ENCODE data around the gene ZNF215. TPM values are rescaled to one million over a fixed set of nuclear protein-coding genes. Genes with fewer than 3 reads are reported as not detected.
"Not testable (repeated sequence)": the region's sequence is repeated elsewhere in the genome, so short reads cannot be mapped to it uniquely, and the experiment has no call there.

Gene ZNF215
- total and polyA plus RNA-seq, 2 of the 13 experiments (the other 11 are each of a cell fraction or from before 2014, with no cell fraction given), result not detected

GRCh38 chr11:6943131-6943530 is 16.9 kb downstream of the ZNF215 start:
- Histone ChIP-seq H3K4me2 (ENCODE audit: low read depth, low read length) (no peak overlapping the region), H3K27me3 (ENCODE audit: control insufficient read depth in 1 of 2, insufficient read depth in 2 of 2, low read length in 2 of 2) (no peaks in the 10 kb centered on the region), H3K79me2 (ENCODE audit: insufficient read depth, low read length) (no peaks in the 10 kb centered on the region), H3K9ac (ENCODE audit: insufficient read depth, low read depth, low read length) (no peak overlapping the region), H2AFZ (ENCODE audit: low read length) (no peak overlapping the region), H3K36me3 (replicated peaks in 1 of 2; ENCODE audit: control insufficient read depth in 1 of 2, insufficient read depth in 2 of 2, low read length in 2 of 2) (no peaks in the 10 kb centered on the region), H3K27ac (ENCODE audit: extremely low read length, insufficient read depth, low read length) (no peak overlapping the region), H3K4me3 (replicated peaks in 1 of 3; ENCODE audit: insufficient read depth in 1 of 3, low read depth in 2 of 3, low read length in 3 of 3) (no peak overlapping the region), H3K4me1 (ENCODE audit: insufficient read depth, low read length) (no peaks in the 10 kb centered on the region), H4K20me1 (ENCODE audit: insufficient read depth, low read length) (no peaks in the 10 kb centered on the region), H3K9me3 (ENCODE audit: low read length) (no peaks in the 10 kb centered on the region)
- CTCF ChIA-PET (ENCODE audit: low intra/inter-chr PET ratio, low total read pairs), result no interaction called here
- no TSS peak for BruUV-seq (replicated peaks)
- intact Hi-C loops (cut with micrococcal nuclease; ENCODE audit: unreplicated experiment), result no loop called here
- POLR2A ChIA-PET, result no interaction called here
- ATAC-seq (no peak), FAIRE-seq (no peak), DNase-seq (ENCODE audit: low spot score) (no peak)
- 0% methylated on average over 3 of the region's 3 CpGs for WGBS (ENCODE audit: low lambda C conversion rate)
- in situ Hi-C loops (cut with HindIII; ENCODE audit: extremely low pct_ligation_motif_present, low pct_unique_long_range_greater_than_20kb), result no loop called here
- TF ChIP-seq ETV5 (CRISPR knock-in tag; IDR thresholded peaks at IDR 0.05; ENCODE audit: borderline replicate concordance), result no peak

GRCh38 chr11:6954248-6954647 is 28.0 kb downstream of the ZNF215 start:
- in situ Hi-C loops (cut with HindIII; ENCODE audit: extremely low pct_ligation_motif_present, low pct_unique_long_range_greater_than_20kb); BruUV-seq (replicated peaks); H2AFZ ChIP-seq (ENCODE audit: low read length); FAIRE-seq; POLR2A ChIA-PET; H3K4me2 ChIP-seq (ENCODE audit: low read depth, low read length); H3K27me3 ChIP-seq (ENCODE audit: control insufficient read depth in 1 of 2, insufficient read depth in 2 of 2, low read length in 2 of 2); intact Hi-C loops (cut with micrococcal nuclease; ENCODE audit: unreplicated experiment); H4K20me1 ChIP-seq (ENCODE audit: insufficient read depth, low read length); H3K27ac ChIP-seq (ENCODE audit: extremely low read length, insufficient read depth, low read length); H3K4me3 ChIP-seq (replicated peaks in 1 of 3; ENCODE audit: insufficient read depth in 1 of 3, low read depth in 2 of 3, low read length in 3 of 3); ATAC-seq; H3K79me2 ChIP-seq (ENCODE audit: insufficient read depth, low read length); H3K4me1 ChIP-seq (ENCODE audit: insufficient read depth, low read length); H3K9ac ChIP-seq (ENCODE audit: insufficient read depth, low read depth, low read length); H3K36me3 ChIP-seq (replicated peaks in 1 of 2; ENCODE audit: control insufficient read depth in 1 of 2, insufficient read depth in 2 of 2, low read length in 2 of 2); CTCF ChIA-PET (ENCODE audit: low intra/inter-chr PET ratio, low total read pairs); DNase-seq (ENCODE audit: low spot score); H3K9me3 ChIP-seq (ENCODE audit: low read length): not testable (repeated sequence)
- WGBS (ENCODE audit: low lambda C conversion rate), result 0% methylated on average over 4 of the region's 10 CpGs

- ChIA-PET CTCF (ENCODE audit: low intra/inter-chr PET ratio, low total read pairs) (no interaction called here), POLR2A (no interaction called here)
- in situ Hi-C loops (cut with HindIII; ENCODE audit: extremely low pct_ligation_motif_present, low pct_unique_long_range_greater_than_20kb), result no loop called here
- TF ChIP-seq ZNF670 (CRISPR knock-in tag; IDR thresholded peaks at IDR 0.05; ENCODE audit: borderline replicate concordance) (no peak), ZFP91 (CRISPR knock-in tag; IDR thresholded peaks at IDR 0.05; ENCODE audit: borderline replicate concordance) (no peak), RAD51 (IDR thresholded peaks at IDR 0.05; ENCODE audit: borderline replicate concordance) (no peak), FUBP1 (CRISPR knock-in tag; IDR thresholded peaks at IDR 0.05; ENCODE audit: borderline replicate concordance) (no peak), ATAD3A (CRISPR knock-in tag; IDR thresholded peaks at IDR 0.05) (no peak), HOXA5 (CRISPR knock-in tag; IDR thresholded peaks at IDR 0.05) (no peak), ZNF230 (CRISPR knock-in tag; IDR thresholded peaks at IDR 0.05) (no peak), SETDB1 (CRISPR knock-in tag; IDR thresholded peaks at IDR 0.05; ENCODE audit: borderline replicate concordance) (no peak)
Observed at GRCh38 chr11:6962141-6962540, 35.9 kb downstream of the ZNF215 start.

More at GRCh38 chr11:6962141-6962540, 35.9 kb downstream of the ZNF215 start:
- Histone ChIP-seq H3K9me3 (ENCODE audit: low read length) (no peaks in the 10 kb centered on the region), H3K79me2 (ENCODE audit: insufficient read depth, low read length) (no peaks in the 10 kb centered on the region), H2AFZ (ENCODE audit: low read length) (no peak overlapping the region), H3K4me3 (replicated peaks in 1 of 3; ENCODE audit: insufficient read depth in 1 of 3, low read depth in 2 of 3, low read length in 3 of 3) (no peak overlapping the region), H3K36me3 (replicated peaks in 1 of 2; ENCODE audit: control insufficient read depth in 1 of 2, insufficient read depth in 2 of 2, low read length in 2 of 2) (no peaks in the 10 kb centered on the region), H3K4me1 (ENCODE audit: insufficient read depth, low read length) (peaks cover 10% of the 10 kb centered on the region), H3K9ac (ENCODE audit: insufficient read depth, low read depth, low read length) (no peak overlapping the region), H4K20me1 (ENCODE audit: insufficient read depth, low read length) (no peaks in the 10 kb centered on the region), H3K4me2 (ENCODE audit: low read depth, low read length) (no peak overlapping the region), H3K27me3 (ENCODE audit: control insufficient read depth in 1 of 2, insufficient read depth in 2 of 2, low read length in 2 of 2) (no peaks in the 10 kb centered on the region), H3K27ac (ENCODE audit: extremely low read length, insufficient read depth, low read length) (no peak overlapping the region)
- intact Hi-C loops (cut with micrococcal nuclease; ENCODE audit: unreplicated experiment), result no loop called here
- BruUV-seq (replicated peaks), result no TSS peak
- no peak for FAIRE-seq
- DNase-seq (ENCODE audit: low spot score), result no peak
- ATAC-seq, result no peak

Data from HepG2 (cell line).